T-helper 1 cell treated with Interleukin-12 subunit alpha and Interleukin-12 subunit beta and Interleukin-4 antibody, amounts not matched to agents 30 μg/mL and 1 μg/mL, for 36 hours (primary cell): ENCODE results near the gene SLC6A19.

Experiments
- H3K27ac Mint-ChIP-seq: one replicate; pipeline ENCODE4 v1.8.0; 2021; ENCODE audit warnings: mild to moderate bottlenecking, mixed read lengths
- H3K27me3 Mint-ChIP-seq: one replicate; pipeline ENCODE4 v1.8.0; 2021; ENCODE audit warnings: low read depth, mixed read lengths
- H3K36me3 Mint-ChIP-seq: one replicate; pipeline ENCODE4 v1.8.0; 2021; ENCODE audit warnings: low read depth, mixed read lengths
- H3K4me1 Mint-ChIP-seq: one replicate; pipeline ENCODE4 v1.8.0; 2021; ENCODE audit warnings: low read depth, mixed read lengths
- H3K4me3 Mint-ChIP-seq: one replicate; pipeline ENCODE4 v1.8.0; 2021; ENCODE audit warnings: mild to moderate bottlenecking, moderate library complexity, mixed read lengths
- H3K9me3 Mint-ChIP-seq: one replicate; pipeline ENCODE4 v1.8.0; 2021; ENCODE audit warnings: mixed read lengths

Gene SLC6A19

DNA sequence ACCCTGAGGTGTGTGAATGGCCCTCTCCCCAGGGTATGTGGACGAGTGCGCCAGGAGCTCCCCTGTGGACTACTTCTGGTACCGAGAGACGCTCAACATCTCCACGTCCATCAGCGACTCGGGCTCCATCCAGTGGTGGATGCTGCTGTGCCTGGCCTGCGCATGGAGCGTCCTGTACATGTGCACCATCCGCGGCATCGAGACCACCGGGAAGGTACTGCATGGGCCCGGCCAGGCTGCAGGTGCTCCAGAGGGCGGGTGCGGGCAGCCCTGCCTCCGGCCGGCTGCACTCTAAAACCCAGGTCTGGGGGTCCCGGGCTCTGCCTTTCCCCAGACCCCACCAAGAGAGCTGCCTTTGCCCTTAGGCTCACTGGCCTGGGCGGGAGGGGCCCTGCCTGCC lies 10.9 kb downstream of the SLC6A19 start:
- no peaks in the 10 kb centered on the region for H3K36me3 Mint-ChIP-seq
- H3K27ac Mint-ChIP-seq = no peak overlapping the region
- H3K4me3 Mint-ChIP-seq = no peak overlapping the region
- no peaks in the 10 kb centered on the region for H3K27me3 Mint-ChIP-seq
- no peaks in the 10 kb centered on the region for H3K4me1 Mint-ChIP-seq
- H3K9me3 Mint-ChIP-seq = no peaks in the 10 kb centered on the region

DNA sequence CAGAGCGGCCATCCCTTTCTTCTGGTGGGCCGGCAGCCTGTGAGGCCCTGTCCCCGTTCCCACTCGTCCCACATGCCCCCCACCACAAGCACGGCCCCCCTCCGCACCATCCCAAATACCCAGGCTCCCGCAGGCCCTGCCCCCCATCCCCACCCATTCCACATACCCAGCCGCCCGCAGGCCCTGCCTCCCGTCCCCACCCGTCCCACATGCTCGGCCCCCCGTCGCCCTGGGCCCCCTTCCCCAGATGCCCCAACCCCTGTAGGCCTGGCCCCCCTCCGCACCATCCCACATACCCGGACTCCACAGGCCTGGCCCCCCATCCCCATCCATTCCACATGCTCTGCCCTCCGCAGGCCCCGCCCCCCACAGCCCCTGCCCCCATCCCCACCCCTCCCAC lies 11.5 kb downstream of the SLC6A19 start:
- no peaks in the 10 kb centered on the region for H3K27me3 Mint-ChIP-seq
- no peaks in the 10 kb centered on the region for H3K36me3 Mint-ChIP-seq
- H3K27ac Mint-ChIP-seq = no peak overlapping the region
- H3K4me1 Mint-ChIP-seq = no peaks in the 10 kb centered on the region
- no peak overlapping the region for H3K4me3 Mint-ChIP-seq
- no peaks in the 10 kb centered on the region for H3K9me3 Mint-ChIP-seq

DNA sequence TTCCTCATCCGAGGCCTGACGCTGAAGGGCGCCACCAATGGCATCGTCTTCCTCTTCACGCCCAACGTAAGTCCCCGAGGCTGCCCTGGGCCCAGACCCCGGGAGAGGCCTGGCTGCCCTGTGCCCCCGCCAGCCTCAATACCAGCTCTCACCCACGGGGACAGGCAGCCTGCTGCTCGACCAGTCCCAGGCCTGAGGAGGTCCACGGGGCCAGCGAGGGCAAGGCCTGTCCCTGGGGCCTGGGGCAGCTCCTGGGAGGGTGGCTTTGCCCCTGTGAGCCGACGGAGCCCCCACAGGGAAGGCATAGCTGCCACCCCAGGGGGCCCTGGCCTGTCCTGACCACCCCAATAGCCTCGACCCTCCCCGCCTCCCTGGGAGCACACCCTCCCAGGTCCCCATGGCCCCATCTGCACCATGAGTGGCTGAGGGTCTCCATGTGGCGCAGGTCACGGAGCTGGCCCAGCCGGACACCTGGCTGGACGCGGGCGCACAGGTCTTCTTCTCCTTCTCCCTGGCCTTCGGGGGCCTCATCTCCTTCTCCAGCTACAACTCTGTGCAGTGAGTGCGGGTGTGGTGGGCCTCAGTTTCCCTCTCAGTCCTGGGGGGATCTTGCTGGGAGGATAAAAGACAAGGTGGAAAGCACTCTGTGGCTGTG lies 12.2 kb downstream of the SLC6A19 start:
- Mint-ChIP-seq H3K4me1 (no peaks in the 10 kb centered on the region), H3K36me3 (no peaks in the 10 kb centered on the region), H3K9me3 (no peaks in the 10 kb centered on the region), H3K4me3 (no peak overlapping the region), H3K27ac (no peak overlapping the region), H3K27me3 (no peaks in the 10 kb centered on the region)

DNA sequence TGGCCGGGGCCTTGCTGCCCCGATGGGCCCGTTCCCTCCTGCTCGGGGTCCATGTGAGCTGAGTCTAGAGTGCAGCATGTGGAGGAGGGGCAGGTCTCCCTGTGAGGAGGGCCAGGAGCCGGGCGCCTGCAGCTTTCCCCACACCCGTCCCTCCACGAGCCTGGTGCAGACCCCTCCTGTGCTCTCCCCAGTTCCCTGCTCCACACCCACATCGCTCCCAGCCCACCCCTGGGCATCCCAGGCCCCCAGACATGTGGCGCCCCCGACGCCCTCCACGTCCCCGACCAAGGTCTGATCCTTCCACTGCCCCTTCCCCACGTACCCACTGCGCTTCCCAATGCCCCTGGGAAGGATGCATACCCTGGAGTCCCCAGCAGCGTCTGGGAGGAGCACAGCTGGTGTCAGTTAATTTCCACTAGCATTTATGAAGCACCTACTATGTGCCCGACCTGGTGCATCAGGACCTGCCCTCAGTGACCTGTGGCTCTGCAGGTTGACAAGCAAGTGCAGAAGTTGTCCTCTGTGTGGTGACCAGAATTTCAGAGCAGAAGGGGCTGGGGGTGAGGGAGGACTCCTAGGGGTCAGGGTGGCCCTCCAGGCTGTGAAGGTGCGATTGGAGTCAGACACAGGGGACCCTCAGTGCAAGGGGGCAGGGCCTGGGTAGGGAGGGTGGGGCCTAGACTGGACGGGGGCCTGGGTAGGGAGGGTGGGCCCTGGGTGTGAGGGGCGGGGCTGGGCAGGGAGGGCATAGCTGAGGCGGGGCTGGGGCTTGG lies 13.0 kb downstream of the SLC6A19 start:
- Mint-ChIP-seq H3K4me1 (no peaks in the 10 kb centered on the region), H3K27me3 (no peaks in the 10 kb centered on the region), H3K4me3 (no peak overlapping the region), H3K27ac (no peak overlapping the region), H3K36me3 (no peaks in the 10 kb centered on the region), H3K9me3 (no peaks in the 10 kb centered on the region)

DNA sequence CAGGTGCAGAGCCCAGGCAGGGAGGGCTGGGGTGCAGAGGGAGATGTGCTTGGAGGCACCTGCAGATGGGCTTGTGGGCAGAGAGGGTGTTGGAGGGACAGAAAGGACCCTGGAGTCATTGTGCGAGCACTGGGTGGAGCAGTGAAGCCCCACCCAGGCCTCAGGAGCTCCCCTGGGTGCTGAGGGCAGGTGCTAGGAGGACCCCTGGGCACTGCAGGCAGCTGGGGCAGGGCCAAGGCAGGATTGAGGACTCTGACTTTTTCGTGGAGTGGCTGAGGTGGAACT lies 13.5 kb downstream of the SLC6A19 start:
- no peaks in the 10 kb centered on the region for H3K4me1 Mint-ChIP-seq
- no peaks in the 10 kb centered on the region for H3K27me3 Mint-ChIP-seq
- no peaks in the 10 kb centered on the region for H3K36me3 Mint-ChIP-seq
- no peaks in the 10 kb centered on the region for H3K9me3 Mint-ChIP-seq
- H3K4me3 Mint-ChIP-seq = no peak overlapping the region
- H3K27ac Mint-ChIP-seq = no peak overlapping the region

DNA sequence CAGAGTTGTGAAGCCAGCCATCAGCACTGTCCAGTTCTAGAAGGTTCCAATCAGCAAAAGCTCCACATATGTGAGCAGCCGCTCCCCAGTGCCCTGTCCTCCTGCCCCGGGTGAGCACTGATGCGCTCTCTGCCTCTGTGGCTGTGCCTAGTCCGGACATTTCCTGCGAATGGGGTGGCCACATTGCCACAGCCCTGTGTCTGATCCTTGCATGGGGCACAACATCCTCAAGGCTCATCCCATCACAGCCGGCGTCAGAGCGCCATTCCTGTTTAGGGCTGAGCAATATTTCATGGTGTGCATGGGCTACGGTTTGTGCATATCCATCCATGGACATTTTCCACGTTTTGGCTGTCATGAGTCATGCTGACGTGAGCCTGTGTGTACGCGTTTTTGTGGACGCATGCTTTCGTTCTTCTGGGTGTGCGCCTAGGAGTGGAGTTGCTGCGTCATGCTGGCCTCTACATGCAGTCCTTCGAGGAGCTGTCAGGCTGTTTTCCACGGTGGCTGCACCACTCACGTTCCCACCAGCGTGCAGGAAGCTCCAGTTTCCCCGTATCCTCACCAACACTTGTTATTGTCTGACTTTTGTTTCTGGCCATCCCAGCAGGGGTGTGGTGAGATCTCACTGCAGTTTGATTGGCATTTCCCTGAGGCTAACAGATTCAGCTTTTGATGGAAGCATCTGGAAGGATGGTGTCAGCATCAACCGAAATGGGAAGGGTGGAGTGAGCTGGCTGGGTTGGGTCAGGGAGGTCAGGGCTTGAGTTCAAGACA lies 14.1 kb downstream of the SLC6A19 start:
- Mint-ChIP-seq H3K4me3 (no peak overlapping the region), H3K36me3 (no peaks in the 10 kb centered on the region), H3K4me1 (no peaks in the 10 kb centered on the region), H3K27ac (no peak overlapping the region), H3K9me3 (no peaks in the 10 kb centered on the region), H3K27me3 (no peaks in the 10 kb centered on the region)

DNA sequence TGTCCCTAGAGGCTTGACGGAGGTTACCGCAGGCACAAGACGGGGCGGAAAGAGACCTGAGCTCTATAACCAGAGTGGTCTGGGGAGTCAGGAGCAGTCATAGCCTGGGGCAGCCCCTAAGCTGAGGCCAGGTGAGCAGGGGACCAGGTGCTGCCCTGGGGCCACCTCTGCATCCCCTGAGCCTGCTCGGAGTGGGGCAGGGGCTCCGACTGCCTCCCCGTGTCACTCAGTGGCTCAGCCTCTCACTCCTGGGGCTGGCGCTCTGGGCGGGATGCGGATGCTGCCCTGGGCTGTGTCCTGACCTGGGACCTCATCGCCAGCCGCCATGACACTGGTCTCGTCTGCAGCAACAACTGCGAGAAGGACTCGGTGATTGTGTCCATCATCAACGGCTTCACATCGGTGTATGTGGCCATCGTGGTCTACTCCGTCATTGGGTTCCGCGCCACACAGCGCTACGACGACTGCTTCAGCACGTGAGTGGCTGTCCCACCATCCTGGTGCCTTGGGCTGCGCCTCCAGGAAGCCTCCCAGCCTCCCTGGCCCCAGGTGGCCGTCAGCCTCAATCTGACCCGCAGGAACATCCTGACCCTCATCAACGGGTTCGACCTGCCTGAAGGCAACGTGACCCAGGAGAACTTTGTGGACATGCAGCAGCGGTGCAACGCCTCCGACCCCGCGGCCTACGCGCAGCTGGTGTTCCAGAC lies 15.0 kb downstream of the SLC6A19 start:
- no peaks in the 10 kb centered on the region for H3K27me3 Mint-ChIP-seq
- no peak overlapping the region for H3K27ac Mint-ChIP-seq
- no peaks in the 10 kb centered on the region for H3K4me1 Mint-ChIP-seq
- H3K36me3 Mint-ChIP-seq = no peaks in the 10 kb centered on the region
- H3K4me3 Mint-ChIP-seq = no peak overlapping the region
- no peaks in the 10 kb centered on the region for H3K9me3 Mint-ChIP-seq

DNA sequence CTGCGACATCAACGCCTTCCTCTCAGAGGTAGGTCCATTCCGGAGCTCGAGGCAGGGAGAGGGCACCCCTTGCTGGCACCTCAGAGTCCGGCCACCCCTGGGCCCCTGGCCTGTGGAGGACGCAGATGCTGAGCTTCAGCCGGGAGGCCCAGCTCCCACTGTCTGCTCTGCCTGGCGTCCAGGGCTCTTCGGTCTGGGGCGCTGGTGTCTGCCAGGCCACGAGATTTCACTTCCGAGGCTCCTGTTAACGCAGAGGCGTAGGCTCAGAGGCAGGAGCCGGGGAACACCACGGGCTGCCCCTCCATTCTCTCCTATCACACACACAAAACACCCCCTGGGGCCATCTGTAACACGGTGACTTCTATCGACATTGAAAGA lies 15.5 kb downstream of the SLC6A19 start:
- no peaks in the 10 kb centered on the region for H3K27me3 Mint-ChIP-seq
- H3K9me3 Mint-ChIP-seq = peaks cover under 1% of the 10 kb centered on the region
- H3K4me1 Mint-ChIP-seq = no peaks in the 10 kb centered on the region
- no peak overlapping the region for H3K27ac Mint-ChIP-seq
- H3K4me3 Mint-ChIP-seq = no peak overlapping the region
- H3K36me3 Mint-ChIP-seq = no peaks in the 10 kb centered on the region

DNA sequence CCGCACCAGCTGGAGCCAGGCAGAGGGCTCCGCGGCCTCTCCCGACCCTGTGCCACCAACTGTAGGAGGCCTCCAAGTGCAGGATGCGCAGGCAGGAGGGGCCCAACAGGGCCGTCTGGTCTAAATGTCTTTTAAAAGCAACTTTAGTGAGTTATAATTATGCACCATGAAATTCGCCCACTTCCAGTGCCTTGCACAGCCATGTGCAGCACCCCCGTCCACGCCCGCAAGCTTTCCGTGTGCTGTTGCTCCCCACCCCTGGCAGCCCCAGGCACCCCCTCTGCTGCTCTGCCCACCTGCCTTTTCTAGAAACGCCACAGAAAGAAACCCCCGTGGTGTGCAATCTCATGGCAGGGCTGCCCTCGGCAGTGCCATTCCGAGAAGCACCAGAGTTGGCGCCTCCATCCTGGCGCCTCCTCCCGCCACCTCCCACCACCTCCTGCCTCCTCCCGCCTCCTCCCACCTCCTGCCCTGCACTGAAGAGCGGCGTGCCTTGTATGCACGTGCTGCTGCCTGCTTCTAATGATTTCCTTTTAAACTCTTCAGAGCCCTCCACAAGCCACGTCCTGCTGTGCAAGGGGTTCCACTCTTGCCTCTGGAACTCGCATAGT lies 16.3 kb downstream of the SLC6A19 start:
- no peaks in the 10 kb centered on the region for H3K36me3 Mint-ChIP-seq
- no peak overlapping the region for H3K4me3 Mint-ChIP-seq
- H3K27ac Mint-ChIP-seq = no peak overlapping the region
- peaks cover 8% of the 10 kb centered on the region for H3K9me3 Mint-ChIP-seq
- H3K4me1 Mint-ChIP-seq = no peaks in the 10 kb centered on the region
- no peaks in the 10 kb centered on the region for H3K27me3 Mint-ChIP-seq

DNA sequence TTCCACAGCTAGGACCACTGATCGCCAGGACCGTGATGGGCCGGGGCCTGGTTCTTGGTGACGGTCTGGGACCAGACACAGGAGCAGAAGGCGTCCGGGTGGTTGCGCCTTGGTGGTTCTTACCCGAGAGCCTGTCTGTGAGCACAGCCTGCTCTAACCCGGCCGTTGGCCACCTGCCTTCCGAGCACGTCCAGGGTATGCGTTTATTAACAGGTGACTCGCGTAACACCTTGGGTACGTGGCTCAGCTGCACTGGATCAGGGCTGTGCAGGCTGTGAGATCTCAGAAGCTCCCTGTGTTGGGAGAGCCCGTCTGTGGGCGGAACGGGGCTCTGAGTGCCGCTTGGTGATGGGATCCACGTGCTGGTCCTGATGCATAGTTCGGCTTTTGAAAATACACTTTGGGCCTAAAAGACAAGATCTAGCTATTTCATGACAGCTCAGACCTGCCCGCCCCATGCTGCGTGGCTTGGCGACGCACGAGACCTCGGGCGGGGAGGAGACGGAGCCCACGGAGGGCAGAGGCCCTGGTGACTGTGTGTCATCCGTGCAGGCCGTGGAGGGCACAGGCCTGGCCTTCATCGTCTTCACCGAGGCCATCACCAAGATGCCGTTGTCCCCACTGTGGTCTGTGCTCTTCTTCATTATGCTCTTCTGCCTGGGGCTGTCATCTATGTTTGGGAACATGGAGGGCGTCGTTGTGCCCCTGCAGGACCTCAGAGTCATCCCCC lies 17.1 kb downstream of the SLC6A19 start:
- Mint-ChIP-seq H3K4me3 (no peak overlapping the region), H3K4me1 (no peaks in the 10 kb centered on the region), H3K27ac (no peak overlapping the region), H3K36me3 (no peaks in the 10 kb centered on the region), H3K9me3 (peaks cover 8% of the 10 kb centered on the region), H3K27me3 (no peaks in the 10 kb centered on the region)

DNA sequence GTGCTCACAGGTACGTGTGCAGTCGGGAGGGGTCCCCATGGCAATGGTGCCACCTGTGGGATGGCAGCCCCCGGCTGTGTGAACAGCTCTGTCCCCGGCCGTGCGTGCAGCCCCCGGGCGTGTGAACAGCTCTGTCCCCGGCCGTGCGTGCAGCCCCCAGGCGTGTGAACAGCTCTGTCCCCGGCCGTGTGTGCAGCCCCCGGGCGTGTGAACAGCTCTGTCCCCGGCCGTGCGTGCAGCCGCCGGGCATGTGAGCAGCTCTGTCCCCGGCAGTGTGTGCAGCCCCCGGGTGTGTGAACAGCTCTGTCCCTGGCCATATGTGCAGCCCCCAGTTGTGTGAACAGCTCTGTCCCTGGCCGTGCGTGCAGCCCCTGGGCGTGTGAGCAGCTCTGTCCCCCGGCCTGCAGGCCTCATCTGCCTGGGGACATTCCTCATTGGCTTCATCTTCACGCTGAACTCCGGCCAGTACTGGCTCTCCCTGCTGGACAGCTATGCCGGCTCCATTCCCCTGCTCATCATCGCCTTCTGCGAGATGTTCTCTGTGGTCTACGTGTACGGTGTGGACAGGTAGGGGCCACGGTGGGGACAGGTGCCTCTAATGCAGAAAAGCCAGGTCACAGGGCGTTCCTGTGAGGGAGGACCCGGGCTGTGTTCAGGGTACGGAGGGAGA lies 17.8 kb downstream of the SLC6A19 start:
- peaks cover 8% of the 10 kb centered on the region for H3K9me3 Mint-ChIP-seq
- H3K27ac Mint-ChIP-seq = no peak overlapping the region
- no peaks in the 10 kb centered on the region for H3K4me1 Mint-ChIP-seq
- H3K4me3 Mint-ChIP-seq = no peak overlapping the region
- no peaks in the 10 kb centered on the region for H3K27me3 Mint-ChIP-seq
- H3K36me3 Mint-ChIP-seq = no peaks in the 10 kb centered on the region

DNA sequence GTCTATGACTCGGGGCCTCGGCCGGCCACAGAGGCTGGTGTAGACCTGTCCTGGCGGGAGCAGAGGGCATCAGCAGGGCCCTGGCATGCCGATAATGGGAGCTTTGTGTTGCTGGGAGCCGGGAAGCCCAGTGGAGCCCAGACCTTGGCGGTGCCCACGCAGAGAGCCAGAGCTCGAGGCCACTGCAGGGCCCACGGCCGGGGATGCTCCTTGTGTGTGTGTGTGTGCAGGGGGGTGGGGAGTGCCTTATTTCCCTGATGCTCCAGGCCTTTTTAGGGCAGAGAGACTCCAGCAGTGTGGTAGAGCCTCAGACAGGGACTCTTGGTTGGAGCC lies 18.3 kb downstream of the SLC6A19 start:
- Mint-ChIP-seq H3K27ac (no peak overlapping the region), H3K36me3 (no peaks in the 10 kb centered on the region), H3K27me3 (no peaks in the 10 kb centered on the region), H3K9me3 (peaks cover 8% of the 10 kb centered on the region), H3K4me3 (no peak overlapping the region), H3K4me1 (no peaks in the 10 kb centered on the region)

DNA sequence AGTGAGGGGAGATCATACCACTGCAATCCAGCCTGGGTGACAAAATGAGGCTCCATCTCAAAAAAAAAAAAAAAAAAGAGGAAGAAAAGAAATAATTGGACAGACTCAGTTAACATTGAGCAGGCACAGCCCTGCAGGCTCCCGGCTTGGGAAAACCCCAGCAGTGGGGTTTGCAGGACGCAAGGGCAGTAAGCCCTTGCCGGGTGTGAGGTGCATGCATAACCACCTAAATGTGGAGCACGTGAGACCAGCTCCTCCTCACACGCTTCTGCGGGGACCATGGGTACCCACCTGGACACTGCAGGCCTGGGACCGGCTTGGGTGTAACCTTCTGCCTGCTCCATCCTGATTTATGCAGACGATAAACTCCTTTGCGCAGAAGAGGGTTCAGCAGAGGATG lies 19.0 kb downstream of the SLC6A19 start:
- Mint-ChIP-seq H3K36me3 (no peaks in the 10 kb centered on the region), H3K4me3 (no peak overlapping the region), H3K27me3 (no peaks in the 10 kb centered on the region), H3K9me3 (peaks cover 8% of the 10 kb centered on the region), H3K4me1 (no peaks in the 10 kb centered on the region), H3K27ac (no peak overlapping the region)

DNA sequence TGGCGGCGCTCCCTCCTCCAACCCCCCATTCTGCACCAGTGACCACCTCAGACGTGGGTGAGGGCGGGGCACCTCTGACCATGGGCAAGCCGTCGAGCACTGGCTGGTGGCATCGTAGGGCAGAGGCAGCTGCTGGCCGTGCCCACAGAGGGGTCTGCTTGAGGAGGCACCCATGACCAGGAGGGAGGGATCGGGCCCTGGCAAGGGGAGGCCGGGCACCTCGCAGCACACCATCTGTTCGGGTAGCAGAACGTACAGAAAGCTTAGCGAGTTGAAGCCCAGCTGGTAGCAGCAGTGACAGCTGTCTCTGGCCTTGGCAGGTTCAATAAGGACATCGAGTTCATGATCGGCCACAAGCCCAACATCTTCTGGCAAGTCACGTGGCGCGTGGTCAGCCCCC lies 19.4 kb downstream of the SLC6A19 start:
- Mint-ChIP-seq H3K9me3 (peaks cover 8% of the 10 kb centered on the region), H3K27me3 (no peaks in the 10 kb centered on the region), H3K4me1 (no peaks in the 10 kb centered on the region), H3K27ac (no peak overlapping the region), H3K4me3 (no peak overlapping the region), H3K36me3 (no peaks in the 10 kb centered on the region)
